ENCODE results near the gene SLC7A5.

DNA sequence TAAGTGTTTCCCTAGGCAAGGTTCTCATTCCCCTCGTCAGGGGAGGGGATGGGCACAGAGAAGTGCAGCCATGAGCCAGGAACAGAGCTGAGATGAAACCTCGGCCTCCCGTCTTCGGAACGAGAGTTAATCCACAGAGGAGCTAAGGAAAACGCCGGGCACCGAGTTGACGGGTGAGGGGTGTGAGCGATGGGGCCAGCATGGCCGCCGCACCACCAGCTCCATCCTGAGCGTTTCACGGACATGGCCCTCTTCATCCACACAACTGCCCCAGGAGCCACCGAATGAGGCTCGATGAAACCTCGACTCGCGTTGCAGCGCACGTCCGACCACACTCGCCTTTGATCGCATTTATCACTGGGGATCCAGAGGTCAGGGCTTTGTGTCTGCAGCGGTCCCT lies 45.5 kb upstream of the SLC7A5 start:
- TF ChIP-seq, protein P1, sequence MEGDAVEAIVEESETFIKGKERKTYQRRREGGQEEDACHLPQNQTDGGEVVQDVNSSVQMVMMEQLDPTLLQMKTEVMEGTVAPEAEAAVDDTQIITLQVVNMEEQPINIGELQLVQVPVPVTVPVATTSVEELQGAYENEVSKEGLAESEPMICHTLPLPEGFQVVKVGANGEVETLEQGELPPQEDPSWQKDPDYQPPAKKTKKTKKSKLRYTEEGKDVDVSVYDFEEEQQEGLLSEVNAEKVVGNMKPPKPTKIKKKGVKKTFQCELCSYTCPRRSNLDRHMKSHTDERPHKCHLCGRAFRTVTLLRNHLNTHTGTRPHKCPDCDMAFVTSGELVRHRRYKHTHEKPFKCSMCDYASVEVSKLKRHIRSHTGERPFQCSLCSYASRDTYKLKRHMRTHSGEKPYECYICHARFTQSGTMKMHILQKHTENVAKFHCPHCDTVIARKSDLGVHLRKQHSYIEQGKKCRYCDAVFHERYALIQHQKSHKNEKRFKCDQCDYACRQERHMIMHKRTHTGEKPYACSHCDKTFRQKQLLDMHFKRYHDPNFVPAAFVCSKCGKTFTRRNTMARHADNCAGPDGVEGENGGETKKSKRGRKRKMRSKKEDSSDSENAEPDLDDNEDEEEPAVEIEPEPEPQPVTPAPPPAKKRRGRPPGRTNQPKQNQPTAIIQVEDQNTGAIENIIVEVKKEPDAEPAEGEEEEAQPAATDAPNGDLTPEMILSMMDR (IDR thresholded peaks at IDR 0.05; ENCODE audit: insufficient read depth, low read length): no peak
- TF ChIP-seq GABPA (IDR thresholded peaks at IDR 0.05; ENCODE audit: low read depth): no peak
- TF ChIP-seq POLR2AphosphoS5 (IDR thresholded peaks at IDR 0.05; ENCODE audit: low read depth): no peak
- no peak for TF ChIP-seq SPI1 (IDR thresholded peaks at IDR 0.05; ENCODE audit: borderline replicate concordance, low read depth)

Measured in HL-60 (cell line).